ACHN (cell line): ENCODE measurements around the gene MACF1.

Experiments used
- DNase-seq: peaks from one replicate; pipeline ENCODE4 v3.0.0-alpha.2; 2015
- in situ Hi-C: cut with HindIII; loops from 2 replicates; pipeline ENCODE4 v1.10.0; 2017; ENCODE audit warnings: low sequenced_read_pairs, low pct_ligation_motif_present, low pct_unique_long_range_greater_than_20kb

MACF1 gene

DNA sequence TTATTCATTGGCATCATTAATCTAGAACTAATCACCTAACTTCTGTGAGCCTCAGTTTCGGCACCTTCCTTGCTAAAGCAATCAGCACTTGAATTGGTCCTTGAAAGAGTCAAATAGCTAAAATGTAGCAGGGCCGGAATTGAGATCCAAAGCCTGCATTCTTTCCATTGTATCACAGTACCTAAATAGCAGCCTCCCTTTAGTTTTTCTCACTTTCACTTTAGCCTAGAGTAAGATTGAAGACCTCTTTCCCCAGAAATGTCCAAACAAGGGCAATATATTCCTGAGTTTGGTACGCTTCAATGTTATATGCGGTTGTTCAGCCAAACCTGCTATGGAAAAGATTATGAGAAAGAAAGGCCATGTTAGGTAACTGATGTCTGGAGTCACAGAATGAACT, 165.1 kb downstream of the MACF1 start:
- DNase-seq, result no peak
- in situ Hi-C loops, result no loop called here

- in situ Hi-C loops, result no loop called here
- DNase-seq, result no peak
These were observed 166.1 kb downstream of the MACF1 start for GRCh38 chr1:39370602-39371001.

DNA sequence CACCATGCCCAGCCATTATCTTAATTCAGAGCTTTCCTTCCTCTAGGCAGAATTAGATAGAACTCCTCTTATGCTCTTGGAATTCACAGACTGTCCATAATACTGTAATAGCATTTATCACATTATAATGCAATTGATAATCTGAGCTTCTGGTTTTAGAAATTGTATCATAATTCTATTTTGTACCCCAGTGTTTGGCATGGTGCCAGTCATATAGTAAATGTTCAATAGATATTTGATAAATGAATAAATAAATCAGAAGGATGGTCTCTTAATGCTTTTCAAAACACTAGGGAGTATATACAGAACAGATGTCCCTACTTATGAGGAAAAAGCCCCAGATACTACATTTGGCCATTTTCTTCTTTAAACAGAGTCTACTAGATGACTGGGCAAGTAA, 167.6 kb downstream of the MACF1 start:
- no peak for DNase-seq
- in situ Hi-C loops, result no loop called here

GRCh38 chr1:39376656-39377055, 172.2 kb downstream of the MACF1 start:
- no peak for DNase-seq
- in situ Hi-C loops, result no loop called here

GRCh38 chr1:39378377-39378776, 173.9 kb downstream of the MACF1 start:
- no peak for DNase-seq

DNA sequence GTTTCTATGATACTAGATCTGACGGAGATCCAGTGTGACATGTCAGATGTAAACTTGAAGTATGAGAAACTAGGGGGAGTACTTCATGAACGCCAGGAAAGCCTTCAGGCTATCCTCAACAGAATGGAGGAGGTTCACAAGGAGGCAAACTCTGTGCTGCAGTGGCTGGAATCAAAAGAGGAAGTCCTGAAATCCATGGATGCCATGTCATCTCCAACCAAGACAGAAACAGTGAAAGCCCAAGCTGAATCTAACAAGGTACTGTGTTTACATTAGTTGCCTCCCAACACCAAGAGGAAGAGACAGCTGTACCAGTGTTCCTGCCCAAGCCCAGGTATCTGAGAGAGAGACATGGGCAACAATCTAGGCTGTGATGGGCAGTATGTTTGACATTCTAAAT, 174.7 kb downstream of the MACF1 start:
- no peak for DNase-seq
- in situ Hi-C loops, result no loop called here

More at GRCh38 chr1:39378377-39378776, 173.9 kb downstream of the MACF1 start:
- in situ Hi-C loops, result no loop called here

- in situ Hi-C loops, result no loop called here
- DNase-seq, result no peak
These were observed 175.5 kb downstream of the MACF1 start for GRCh38 chr1:39380036-39380435.

DNA sequence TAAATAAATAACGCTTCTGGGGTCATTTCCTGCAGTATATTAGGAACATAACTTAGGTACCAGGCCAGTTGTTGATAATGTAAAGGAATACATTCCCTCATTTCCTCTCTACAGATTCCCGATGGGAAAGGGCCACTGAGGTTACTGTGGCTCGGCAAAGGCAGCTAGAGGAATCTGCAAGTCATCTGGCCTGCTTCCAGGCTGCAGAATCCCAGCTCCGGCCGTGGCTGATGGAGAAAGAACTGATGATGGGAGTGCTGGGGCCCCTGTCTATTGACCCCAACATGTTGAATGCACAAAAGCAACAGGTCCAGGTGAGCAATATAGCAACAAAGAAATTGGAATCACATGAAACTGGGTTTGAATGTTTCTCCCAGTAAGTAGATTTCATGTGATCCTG, 177.3 kb downstream of the MACF1 start:
- in situ Hi-C loops, result no loop called here
- no peak for DNase-seq

- in situ Hi-C loops, result no loop called here
- no peak for DNase-seq
These were observed 179.8 kb downstream of the MACF1 start for GRCh38 chr1:39384305-39384704.

DNA sequence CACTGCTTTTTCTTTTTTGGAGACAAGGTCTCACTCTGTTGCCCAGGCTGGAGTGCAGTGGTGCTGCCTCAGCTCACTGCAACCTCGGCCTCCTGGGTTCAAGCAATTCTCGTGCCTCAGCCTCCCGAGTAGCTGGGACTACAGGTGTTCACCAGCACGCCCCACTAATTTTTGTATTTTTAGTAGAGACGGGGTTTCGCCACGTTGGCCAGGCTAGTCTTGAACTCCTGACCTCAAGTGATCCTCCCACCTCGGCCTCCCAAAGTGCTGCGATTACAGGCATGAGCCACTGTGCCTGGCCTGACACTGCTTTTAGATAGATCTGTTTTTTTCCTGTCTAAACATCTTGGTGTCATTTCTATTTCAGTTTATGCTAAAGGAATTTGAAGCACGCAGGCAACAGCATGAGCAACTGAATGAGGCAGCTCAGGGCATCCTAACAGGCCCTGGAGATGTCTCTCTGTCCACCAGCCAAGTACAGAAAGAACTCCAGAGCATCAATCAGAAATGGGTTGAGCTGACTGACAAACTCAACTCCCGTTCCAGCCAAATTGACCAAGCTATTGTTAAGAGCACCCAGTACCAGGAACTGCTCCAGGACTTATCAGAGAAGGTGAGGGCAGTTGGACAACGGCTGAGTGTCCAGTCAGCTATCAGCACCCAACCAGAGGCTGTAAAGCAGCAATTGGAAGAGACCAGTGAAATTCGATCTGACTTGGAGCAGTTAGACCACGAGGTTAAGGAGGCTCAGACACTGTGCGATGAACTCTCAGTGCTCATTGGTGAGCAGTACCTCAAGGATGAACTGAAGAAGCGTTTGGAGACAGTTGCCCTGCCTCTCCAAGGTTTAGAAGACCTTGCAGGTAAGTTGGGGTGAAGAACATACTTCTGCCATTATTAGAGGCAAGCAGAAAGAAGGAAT, 180.8 kb downstream of the MACF1 start:
- in situ Hi-C loops, result no loop called here
- DNase-seq, result no peak

DNA sequence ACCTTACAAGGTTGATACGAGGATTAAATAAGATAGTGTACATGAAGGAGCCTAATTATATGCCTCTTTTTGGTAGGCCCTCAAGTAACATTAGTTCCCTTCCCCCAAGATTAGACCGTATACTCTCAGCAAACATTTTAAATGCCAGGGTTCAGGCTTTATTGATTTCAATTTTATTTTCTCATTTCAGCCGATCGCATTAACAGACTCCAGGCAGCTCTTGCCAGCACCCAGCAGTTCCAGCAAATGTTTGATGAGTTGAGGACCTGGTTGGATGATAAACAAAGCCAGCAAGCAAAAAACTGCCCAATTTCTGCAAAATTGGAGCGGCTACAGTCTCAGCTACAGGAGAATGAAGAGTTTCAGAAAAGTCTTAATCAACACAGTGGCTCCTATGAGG, 182.5 kb downstream of the MACF1 start:
- no peak for DNase-seq

DNA sequence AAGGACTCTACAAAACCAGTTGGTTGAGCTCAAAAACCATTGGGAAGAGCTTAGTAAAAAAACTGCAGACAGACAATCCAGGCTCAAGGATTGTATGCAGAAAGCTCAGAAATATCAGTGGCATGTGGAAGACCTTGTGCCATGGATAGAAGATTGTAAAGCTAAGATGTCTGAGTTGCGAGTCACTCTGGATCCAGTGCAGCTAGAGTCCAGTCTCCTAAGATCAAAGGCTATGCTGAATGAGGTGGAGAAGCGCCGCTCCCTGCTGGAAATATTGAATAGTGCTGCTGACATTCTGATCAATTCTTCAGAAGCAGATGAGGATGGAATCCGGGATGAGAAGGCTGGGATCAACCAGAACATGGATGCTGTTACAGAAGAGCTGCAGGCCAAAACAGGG, 183.0 kb downstream of the MACF1 start:
- DNase-seq, result peak; percentile 86

More for the DNA sequence above, 182.5 kb downstream of the MACF1 start:
- in situ Hi-C loops, result no loop called here

GRCh38 chr1:39391691-39392679, 187.5 kb downstream of the MACF1 start:
- peak; percentile 95 for DNase-seq
- in situ Hi-C loops, result no loop called here

More for the DNA sequence above, 183.0 kb downstream of the MACF1 start:
- in situ Hi-C loops, result no loop called here

- DNase-seq, result no peak
- in situ Hi-C loops, result no loop called here
These were observed 188.5 kb downstream of the MACF1 start for GRCh38 chr1:39392851-39393573.

DNA sequence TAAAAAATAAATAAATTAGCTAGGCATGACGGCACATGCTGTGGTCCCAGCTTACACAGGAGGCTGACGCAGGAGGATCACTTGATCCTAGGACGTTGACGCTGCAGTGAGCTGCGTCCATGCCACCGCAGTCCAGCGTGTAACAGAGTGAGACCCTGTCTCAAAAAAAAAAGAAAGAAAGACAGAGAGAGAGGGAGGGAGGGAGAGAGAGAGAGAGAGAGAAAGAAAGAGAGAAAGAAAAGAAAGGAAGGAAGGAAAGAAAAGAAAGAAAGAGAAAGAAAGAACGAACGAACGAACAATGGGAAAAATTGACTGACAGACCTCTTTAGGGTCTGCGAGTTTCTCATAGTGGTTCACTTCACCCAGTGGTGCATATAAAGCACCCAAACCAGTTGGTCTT, 189.2 kb downstream of the MACF1 start:
- DNase-seq, result no peak
- in situ Hi-C loops, result no loop called here

DNA sequence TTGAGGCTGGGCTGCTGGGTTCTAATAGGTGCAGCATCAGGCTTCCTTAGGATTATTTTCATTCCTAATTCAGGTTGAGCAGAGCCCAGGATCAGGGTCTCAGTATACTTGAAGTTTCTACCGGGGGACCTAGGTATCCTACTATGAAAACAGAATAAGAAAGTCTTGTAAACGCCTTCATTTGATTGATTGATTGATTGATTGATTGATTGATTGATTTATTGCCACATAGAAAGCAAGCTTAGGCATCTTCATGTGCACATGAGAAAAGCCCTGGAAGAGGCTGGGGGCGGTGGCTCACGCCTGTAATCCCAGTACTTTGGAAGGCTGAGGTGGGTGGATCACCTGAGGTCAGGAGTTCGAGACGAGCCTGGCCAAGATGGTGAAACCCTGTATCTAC, 189.6 kb downstream of the MACF1 start:
- DNase-seq, result no peak
- in situ Hi-C loops, result no loop called here

- no peak for DNase-seq
- in situ Hi-C loops, result no loop called here
These were observed 190.1 kb downstream of the MACF1 start for GRCh38 chr1:39394598-39394997.

DNA sequence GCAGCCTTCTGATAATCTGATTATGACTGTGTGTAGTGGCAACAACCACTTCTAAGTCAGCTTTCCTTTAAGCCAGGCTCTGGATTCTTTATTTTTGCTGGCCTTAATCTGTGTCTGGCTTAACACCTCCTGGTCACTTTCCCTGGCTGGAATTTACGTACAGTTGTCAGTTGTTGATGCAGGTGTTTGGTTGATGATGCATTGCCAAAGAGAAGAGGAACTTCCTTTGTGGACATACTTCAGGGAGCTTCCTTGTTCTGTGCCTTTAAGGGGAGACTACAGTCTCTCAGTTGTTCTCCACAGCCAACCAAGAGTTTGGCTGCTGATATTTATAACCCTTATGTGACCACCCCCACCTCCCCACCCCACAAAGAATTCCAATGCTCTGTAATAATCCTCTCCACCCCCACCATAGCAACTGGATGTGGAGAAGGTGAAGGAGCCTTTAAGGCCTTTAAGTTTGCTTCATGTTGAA, 190.9 kb downstream of the MACF1 start:
- DNase-seq, result peak; percentile 80
- in situ Hi-C loops, result no loop called here
